ENCODE measurements around the gene PTCH2. TPM values are rescaled to one million over a fixed set of nuclear protein-coding genes. Genes with fewer than 3 reads are reported as not detected.

PTCH2 gene
- total RNA-seq, 1 experiment from 2014 or later = 0.79 TPM

- DNase-seq = peak; percentile 98
- Histone ChIP-seq H2BK5ac (ENCODE audit: insufficient read length, low read length) (no peak within 1 kb of the TSS), H3K9me3 (ENCODE audit: control insufficient read depth, low read depth, low read length) (no peaks in the 10 kb centered on the region), H3K27me3 (ENCODE audit: insufficient read depth, low read length) (no peaks in the 10 kb centered on the region), H4K5ac (ENCODE audit: insufficient read length, low read depth, low read length) (no peak within 1 kb of the TSS), H2BK120ac (ENCODE audit: low read depth, low read length, poor library complexity, severe bottlenecking) (peak within 1 kb of the TSS; percentile 93), H3K27ac (ENCODE audit: insufficient read length, low read depth, low read length) (no peak within 1 kb of the TSS), H3K56ac (ENCODE audit: insufficient read length, low read depth, low read length) (no peak within 1 kb of the TSS), H4K20me1 (ENCODE audit: control insufficient read depth, insufficient read depth, insufficient read length) (no peaks in the 10 kb centered on the region), H3K18ac (ENCODE audit: insufficient read length, low read depth, low read length) (peak within 1 kb of the TSS; percentile 99), H3T11ph (ENCODE audit: low read length) (no peak within 1 kb of the TSS), H3K14ac (ENCODE audit: insufficient read depth, low read length) (peak within 1 kb of the TSS; percentile 96), H2AFZ (ENCODE audit: low read length) (no peak within 1 kb of the TSS), H2BK15ac (ENCODE audit: low read depth, low read length) (no peak within 1 kb of the TSS), H3K79me2 (ENCODE audit: insufficient read depth, low read length) (no peaks in the 10 kb centered on the region), H2BK20ac (ENCODE audit: low read depth, low read length, poor library complexity, severe bottlenecking) (no peak within 1 kb of the TSS), H4K8ac (replicated peaks; ENCODE audit: insufficient read length, low read depth, low read length) (no peak within 1 kb of the TSS), H3K23me2 (ENCODE audit: insufficient read length, low read depth, low read length, poor library complexity, severe bottlenecking) (peaks cover 9% of the 10 kb centered on the region), H3K9ac (ENCODE audit: extremely low read depth, insufficient read length, low read length) (peak within 1 kb of the TSS; percentile 52), H3K79me1 (ENCODE audit: insufficient read depth, low read depth, low read length, poor library complexity, severe bottlenecking) (no peaks in the 10 kb centered on the region), H3K4ac (ENCODE audit: low read depth, low read length) (no peak within 1 kb of the TSS; the same call in 1 of the 2 replicates), H3K23ac (ENCODE audit: insufficient read length, low read depth, low read length) (no peak within 1 kb of the TSS), H3K4me1 (ENCODE audit: insufficient read depth, low read length) (no peaks in the 10 kb centered on the region), H4K91ac (ENCODE audit: insufficient read length, low read depth, low read length) (no peak within 1 kb of the TSS), H2AK5ac (ENCODE audit: insufficient read length, low read length) (no peak within 1 kb of the TSS), H3K4me2 (ENCODE audit: insufficient read depth, insufficient read length, low read length) (peak within 1 kb of the TSS; percentile 79), H2BK12ac (ENCODE audit: insufficient read length, low read depth, low read length) (no peak within 1 kb of the TSS)
- peak; percentile 93 for TF ChIP-seq CTCF (conservative IDR thresholded peaks at IDR 0.05)
- peaks cover 12 to 19% of the 10 kb centered on the region in 2 experiments for H3K4me1 Mint-ChIP-seq
- H3K27ac Mint-ChIP-seq = peak within 1 kb of the TSS; percentile 99 to 100 (median 99); a peak in 6 of 7 replicates
- peaks cover under 1 to 32% (median 19%) of the 10 kb centered on the region in 3 experiments for H3K36me3 Mint-ChIP-seq (ENCODE audit: insufficient read depth in 1 of 3, low read depth in 3 of 3)
- WGBS (ENCODE audit: extremely low coverage, insufficient read length, low lambda C conversion rate) = no CpG with 5 or more reads among the region's 79 CpGs
- peaks cover 3% of the 10 kb centered on the region for H3K27me3 Mint-ChIP-seq (ENCODE audit: low read depth)
- H3K9me3 Mint-ChIP-seq = no peaks in the 10 kb centered on the region
- H3K4me3 Mint-ChIP-seq = peak within 1 kb of the TSS; percentile 86 to 92
Measured at GRCh38 chr1:44799770-44800584, 43.1 kb downstream of the PTCH2 start, which contains the start of gene PLK3. TSS of gene PLK3 (plus strand) at chr1:44800377. CDS start at chr1:44800464, 87 bp downstream.
